NCI-H2227 treated with DMSO at 0.1 percent for 48 hours (cell line): ENCODE data around the gene TANGO6.
"Not testable (repeated sequence)": the region's sequence is repeated elsewhere in the genome, so short reads cannot be mapped to it uniquely, and the experiment has no call there.

Experiments
- DNase-seq: peaks from one replicate; lab custom pipeline; 2025; lab: John Stamatoyannopoulos, UW

Gene TANGO6

GRCh38 chr16:68843482-68844210, at the start of gene TANGO6:
Gene TANGO6 (plus strand): TSS chr16:68843531. CDS start chr16:68843618, 87 bp downstream.
- DNase-seq, result peak; percentile 76

GRCh38 chr16:68798398-68798797, 44.9 kb upstream of the TANGO6 start:
- DNase-seq, result no peak

- DNase-seq, result no peak
Observed at GRCh38 chr16:68800257-68800875, 43.0 kb upstream of the TANGO6 start.

- DNase-seq, result no peak
Observed at GRCh38 chr16:68802190-68802589, 41.1 kb upstream of the TANGO6 start.

GRCh38 chr16:68806422-68806821, 36.9 kb upstream of the TANGO6 start:
- DNase-seq, result no peak

GRCh38 chr16:68806981-68807380, 36.4 kb upstream of the TANGO6 start:
- no peak for DNase-seq

GRCh38 chr16:68814516-68814915, 28.8 kb upstream of the TANGO6 start:
- no peak for DNase-seq

- DNase-seq, result no peak
Observed at GRCh38 chr16:68823401-68824135, 19.8 kb upstream of the TANGO6 start.

- DNase-seq, result no peak
Observed at GRCh38 chr16:68825427-68825826, 17.9 kb upstream of the TANGO6 start.

GRCh38 chr16:68826652-68827051, 16.7 kb upstream of the TANGO6 start:
- no peak for DNase-seq

GRCh38 chr16:68833251-68833650, 10.1 kb upstream of the TANGO6 start:
- no peak for DNase-seq

GRCh38 chr16:68834550-68834949, 8.8 kb upstream of the TANGO6 start:
- no peak for DNase-seq

- DNase-seq, result no peak
Observed at GRCh38 chr16:68835970-68836369, 7.4 kb upstream of the TANGO6 start.

- DNase-seq, result no peak
Observed at GRCh38 chr16:68839831-68840230, 3.5 kb upstream of the TANGO6 start.

GRCh38 chr16:68842964-68843481, 308 bp upstream of the TANGO6 start:
- not testable (repeated sequence) for DNase-seq

- DNase-seq, result no peak
Observed at GRCh38 chr16:68844211-68844564, 857 bp downstream of the TANGO6 start.

- DNase-seq, result no peak
Observed at GRCh38 chr16:68848786-68849185, 5.5 kb downstream of the TANGO6 start.

GRCh38 chr16:68850481-68850880, 7.2 kb downstream of the TANGO6 start:
- no peak for DNase-seq

- DNase-seq, result no peak
Observed at GRCh38 chr16:68851601-68852000, 8.3 kb downstream of the TANGO6 start.

GRCh38 chr16:68857479-68857878, 14.1 kb downstream of the TANGO6 start:
- no peak for DNase-seq

- no peak for DNase-seq
Observed at GRCh38 chr16:68859828-68860227, 16.5 kb downstream of the TANGO6 start.

- DNase-seq, result no peak
Observed at GRCh38 chr16:68860978-68861892, 17.9 kb downstream of the TANGO6 start.
